Prostate gland (tissue), 2 donors: ENCODE data around the gene RYR2. TPM values are rescaled to one million over a fixed set of nuclear protein-coding genes. Genes with fewer than 3 reads are reported as not detected.

Experiments used
- DNase-seq: peaks from one replicate; pipeline ENCODE4 v3.0.0-alpha.2; 2019; ENCODE audit warnings: low spot score
- H3K27ac ChIP-seq, 2 donors: fragments of 200-600 bp; sonication (generic); 2 replicates each; pipeline ENCODE4 v1.5.1; 2017 to 2019
- H3K27me3 ChIP-seq: fragments of 200-600 bp; sonication (generic); replicated peaks from 2 replicates; pipeline ENCODE4 v1.5.1; 2019; ENCODE audit not compliant: insufficient read depth
- H3K36me3 ChIP-seq, 2 donors: fragments of 200-600 bp; sonication (generic); 1 replicate in 1 of 2; 2 replicates in 1 of 2; pipeline versions ENCODE4 v1.5.1 to v1.8.1; 2017 to 2019
- H3K4me1 ChIP-seq: fragments of 200-600 bp; sonication (generic); replicated peaks from 2 replicates; pipeline ENCODE4 v1.5.1; 2019
- H3K4me3 ChIP-seq, 2 donors: fragments of 200-600 bp; sonication (generic); 2 replicates each; pipeline ENCODE4 v1.5.1; 2017 to 2019
- H3K9me3 ChIP-seq: fragments of 200-600 bp; sonication (generic); 2 replicates; pipeline ENCODE4 v1.5.1; 2017
- POLR2A ChIP-seq: fragments of 450-650 bp; IDR thresholded peaks from one replicate; pipeline ENCODE4 v1.6.1; 2016; ENCODE audit warnings: antibody characterized with exemption, mild to moderate bottlenecking
- POLR2AphosphoS5 ChIP-seq: sonication (generic); formaldehyde crosslinking; IDR thresholded peaks from one replicate; pipeline ENCODE4 v1.6.1; 2017; ENCODE audit warnings: antibody characterized with exemption
- WGBS: methylation state at CpG from one replicate; pipeline ENCODE4 v1.1.5; 2018; 5-methylcytosine and 5-hydroxymethylcytosine counted together
- intact Hi-C: fragments of 100-400 bp; cut with DNase I; formaldehyde crosslinking; loops from one replicate; pipeline ENCODE4 v1.14.2; 2022
- total RNA-seq, 2 donors: library from RNA; depleted of rRNA; stranded (reverse); fragments of >200 nt; gene quantifications; one replicate each; pipeline ENCODE4 v1.1.0, GENCODE V29; 2016
- TF ChIP-seq, protein P1 (sequence below), 4 experiments: fragments of 200-600 bp in 2 of 4; fragments of 450-650 bp in 2 of 4; sonication (generic) in 2 of 4; IDR thresholded peaks; 1 replicate in 3 of 4; 2 replicates in 1 of 4; pipeline ENCODE4 v1.5.1; 2016 to 2019; ENCODE audit warnings: antibody characterized with exemption in 4 of 4, mild to moderate bottlenecking in 2 of 4, moderate library complexity in 2 of 4

Gene RYR2
- total RNA-seq, 2 donors from 2014 or later, result 2.9 to 6.7 TPM

DNA sequence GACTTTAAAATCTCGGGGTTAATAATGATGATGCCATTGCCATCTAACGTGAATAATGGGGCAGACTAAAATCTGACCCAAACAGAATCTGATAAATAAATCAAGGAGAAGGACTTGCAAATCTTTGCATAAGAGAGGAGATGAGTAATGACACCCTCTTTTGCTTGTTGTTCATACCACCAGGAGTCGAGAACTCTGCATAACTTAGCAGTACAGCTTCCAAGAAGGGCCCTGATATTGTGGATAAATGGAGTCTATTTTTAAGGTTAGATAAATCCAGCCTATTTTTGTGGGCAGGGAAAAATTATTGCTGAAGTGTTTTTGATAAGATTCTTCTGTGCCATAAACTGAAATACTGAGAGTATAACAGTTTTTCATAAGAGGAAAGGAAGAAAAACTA lies 17.3 kb downstream of the RYR2 start:
- 61% methylated on average over 3 of the region's 3 CpGs for WGBS
- no peak overlapping the region for H3K4me3 ChIP-seq
- no peak overlapping the region for H3K27ac ChIP-seq
- TF ChIP-seq, protein P1, sequence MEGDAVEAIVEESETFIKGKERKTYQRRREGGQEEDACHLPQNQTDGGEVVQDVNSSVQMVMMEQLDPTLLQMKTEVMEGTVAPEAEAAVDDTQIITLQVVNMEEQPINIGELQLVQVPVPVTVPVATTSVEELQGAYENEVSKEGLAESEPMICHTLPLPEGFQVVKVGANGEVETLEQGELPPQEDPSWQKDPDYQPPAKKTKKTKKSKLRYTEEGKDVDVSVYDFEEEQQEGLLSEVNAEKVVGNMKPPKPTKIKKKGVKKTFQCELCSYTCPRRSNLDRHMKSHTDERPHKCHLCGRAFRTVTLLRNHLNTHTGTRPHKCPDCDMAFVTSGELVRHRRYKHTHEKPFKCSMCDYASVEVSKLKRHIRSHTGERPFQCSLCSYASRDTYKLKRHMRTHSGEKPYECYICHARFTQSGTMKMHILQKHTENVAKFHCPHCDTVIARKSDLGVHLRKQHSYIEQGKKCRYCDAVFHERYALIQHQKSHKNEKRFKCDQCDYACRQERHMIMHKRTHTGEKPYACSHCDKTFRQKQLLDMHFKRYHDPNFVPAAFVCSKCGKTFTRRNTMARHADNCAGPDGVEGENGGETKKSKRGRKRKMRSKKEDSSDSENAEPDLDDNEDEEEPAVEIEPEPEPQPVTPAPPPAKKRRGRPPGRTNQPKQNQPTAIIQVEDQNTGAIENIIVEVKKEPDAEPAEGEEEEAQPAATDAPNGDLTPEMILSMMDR (IDR thresholded peaks at IDR 0.05), result no peak
- TF ChIP-seq POLR2A (no peak), POLR2AphosphoS5 (no peak)
- no peaks in the 10 kb centered on the region for H3K4me1 ChIP-seq
- no peaks in the 10 kb centered on the region for H3K36me3 ChIP-seq
- H3K9me3 ChIP-seq, result no peaks in the 10 kb centered on the region
- no peak for DNase-seq
- intact Hi-C loops, result no loop called here
- H3K27me3 ChIP-seq, result no peaks in the 10 kb centered on the region

DNA sequence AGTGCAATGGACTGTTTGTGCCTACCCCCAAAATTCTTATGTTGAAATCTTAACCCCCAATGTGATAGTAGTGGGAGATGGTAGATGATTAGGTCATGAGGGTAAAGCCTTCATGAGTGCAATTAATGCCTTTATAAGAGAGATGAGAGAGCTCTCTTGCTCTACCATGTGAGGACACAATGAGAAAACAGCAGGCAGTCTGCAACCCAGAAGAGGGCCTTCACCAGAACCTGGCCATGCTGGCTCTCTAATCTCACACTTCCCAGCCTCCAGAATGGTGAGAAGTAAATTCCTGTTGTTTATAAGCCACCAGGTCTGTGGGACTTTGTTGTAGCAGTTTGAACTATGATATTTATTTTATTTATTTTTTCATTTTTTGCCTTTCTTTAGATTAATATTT lies 21.0 kb downstream of the RYR2 start:
- Histone ChIP-seq H3K4me1 (no peaks in the 10 kb centered on the region), H3K4me3 (no peak overlapping the region), H3K27me3 (no peaks in the 10 kb centered on the region), H3K9me3 (no peaks in the 10 kb centered on the region), H3K36me3 (no peaks in the 10 kb centered on the region), H3K27ac (no peak overlapping the region)
- no peak for TF ChIP-seq POLR2A
- no peak for TF ChIP-seq POLR2AphosphoS5
- TF ChIP-seq, protein P1 (IDR thresholded peaks at IDR 0.05), result no peak
- intact Hi-C loops, result no loop called here
- DNase-seq, result no peak

DNA sequence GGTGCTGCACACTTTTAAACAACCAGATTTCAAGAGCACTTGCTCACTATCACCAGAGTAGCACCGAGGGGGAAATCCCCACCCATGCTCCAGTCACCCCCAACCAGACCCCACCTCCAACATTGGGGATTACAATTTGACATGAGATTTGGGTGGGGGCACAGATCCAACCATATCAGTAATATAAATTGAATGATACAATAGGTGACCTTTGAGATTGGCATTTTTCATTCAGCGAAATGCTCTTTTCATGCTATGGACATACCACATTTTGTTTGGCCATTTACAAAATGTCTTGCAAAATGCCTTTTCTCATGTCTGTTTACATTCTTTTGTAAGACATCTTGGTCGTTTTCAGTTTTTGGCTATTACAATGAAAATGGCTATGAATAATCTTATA lies 23.9 kb downstream of the RYR2 start:
- intact Hi-C loops, result no loop called here
- no peaks in the 10 kb centered on the region for H3K36me3 ChIP-seq
- no peaks in the 10 kb centered on the region for H3K9me3 ChIP-seq
- H3K4me3 ChIP-seq, result no peak overlapping the region
- H3K27ac ChIP-seq, result no peak overlapping the region
- no peaks in the 10 kb centered on the region for H3K4me1 ChIP-seq
- H3K27me3 ChIP-seq, result no peaks in the 10 kb centered on the region
- WGBS, result 86% methylated on average over 3 of the region's 3 CpGs
- no peak for DNase-seq
- TF ChIP-seq POLR2AphosphoS5, result no peak
- TF ChIP-seq, protein P1 (IDR thresholded peaks at IDR 0.05), result no peak
- TF ChIP-seq POLR2A, result no peak

DNA sequence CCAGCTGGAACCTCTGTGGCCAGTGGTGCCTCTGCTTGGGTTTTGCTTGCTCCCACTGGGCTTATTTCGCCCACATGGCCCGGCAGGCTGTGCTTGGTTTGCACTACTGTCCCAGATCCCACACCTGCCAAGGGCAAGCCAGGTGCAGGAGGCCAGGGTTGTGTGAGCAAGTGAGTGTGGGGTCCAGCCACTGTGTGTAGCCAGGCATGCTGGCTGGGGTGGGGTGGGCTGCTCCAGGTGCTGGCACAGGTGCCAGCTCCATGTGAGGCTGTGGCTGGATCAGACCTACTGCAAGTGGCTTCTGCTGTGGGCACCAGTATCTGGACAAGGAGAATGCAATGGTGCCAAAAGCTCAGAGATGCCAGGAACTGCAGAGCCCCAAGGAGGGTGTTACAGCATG lies 28.5 kb downstream of the RYR2 start:
- TF ChIP-seq, protein P1 (IDR thresholded peaks at IDR 0.05), result no peak
- TF ChIP-seq POLR2AphosphoS5, result no peak
- TF ChIP-seq POLR2A, result no peak
- Histone ChIP-seq H3K9me3 (no peaks in the 10 kb centered on the region), H3K4me1 (no peaks in the 10 kb centered on the region), H3K27me3 (no peaks in the 10 kb centered on the region), H3K27ac (no peak overlapping the region), H3K4me3 (no peak overlapping the region), H3K36me3 (no peaks in the 10 kb centered on the region)
- 89% methylated on average over 2 of the region's 2 CpGs for WGBS
- intact Hi-C loops, result no loop called here
- no peak for DNase-seq

DNA sequence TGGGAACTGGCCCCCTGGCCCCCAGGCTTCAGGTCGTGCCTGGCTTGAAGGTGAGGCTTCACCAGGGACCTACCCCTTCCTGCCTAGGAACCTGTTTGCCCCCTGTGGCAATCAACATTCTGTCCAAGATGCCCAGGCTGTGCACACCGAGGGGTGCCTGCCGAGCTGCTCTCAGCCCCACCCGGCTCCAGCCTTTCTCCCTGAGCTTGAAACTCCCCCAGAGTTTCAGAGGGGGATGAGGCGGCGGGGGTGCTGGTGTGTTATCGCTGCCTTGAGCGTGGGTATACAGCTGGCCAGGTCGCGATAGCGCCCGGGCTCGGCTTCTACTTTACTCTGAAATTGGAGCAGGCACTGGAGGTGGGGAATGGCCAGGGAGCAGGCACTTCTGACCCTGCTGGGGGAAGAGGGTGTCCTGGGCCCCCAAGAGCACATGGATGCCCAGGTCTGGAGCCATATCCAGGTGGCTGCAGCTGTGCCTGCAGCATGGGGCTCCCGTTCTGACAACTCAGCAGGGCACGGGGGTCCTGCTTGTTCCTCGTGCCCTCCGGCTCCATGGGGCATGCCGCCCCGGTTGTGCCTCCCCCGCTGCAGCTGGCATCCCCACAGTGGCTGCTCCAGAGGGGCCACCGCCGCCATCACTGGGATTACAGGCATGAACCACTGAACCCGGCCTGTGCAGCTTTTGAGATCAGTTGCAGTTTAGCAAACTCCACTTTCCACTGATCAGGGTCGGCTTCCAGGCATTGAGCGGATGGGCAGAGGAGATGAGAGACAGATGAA lies 29.8 kb downstream of the RYR2 start:
- Histone ChIP-seq H3K27me3 (no peaks in the 10 kb centered on the region), H3K9me3 (no peaks in the 10 kb centered on the region), H3K4me1 (no peaks in the 10 kb centered on the region), H3K36me3 (no peaks in the 10 kb centered on the region), H3K27ac (no peak overlapping the region), H3K4me3 (no peak overlapping the region)
- 88% methylated on average over 25 of the region's 25 CpGs for WGBS
- TF ChIP-seq POLR2A, result no peak
- TF ChIP-seq POLR2AphosphoS5, result no peak
- TF ChIP-seq, protein P1 (IDR thresholded peaks at IDR 0.05), result no peak
- no peak for DNase-seq
- intact Hi-C loops, result no loop called here
